ENCODE measurements around the gene TTC12. TPM values are rescaled to one million over a fixed set of nuclear protein-coding genes. Genes with fewer than 3 reads are reported as not detected.

TTC12 gene
- total and polyA plus RNA-seq, 2 donors (not counting 1 experiment from before 2014, with no cell fraction given): 9.0 to 47.3 TPM

GRCh38 chr11:113400631-113401230 lies 86.3 kb downstream of the TTC12 start:
- peaks cover 7% of the 10 kb centered on the region for H3K27me3 Mint-ChIP-seq
- Histone ChIP-seq H3K4me3 (ENCODE audit: control extremely low read depth in 1 of 5, extremely low read depth in 1 of 5, insufficient read depth in 1 of 5, low read depth in 2 of 5, low read length in 4 of 5) (no peak overlapping the region), H3K79me2 (ENCODE audit: control insufficient read depth, insufficient read depth, low read length) (no peaks in the 10 kb centered on the region), H3K9ac (ENCODE audit: low read length) (no peak overlapping the region), H3K36me3 (replicated peaks in 1 of 2; ENCODE audit: control extremely low read depth in 1 of 2, control insufficient read depth in 1 of 2, extremely low read depth in 1 of 2, insufficient read depth in 2 of 2, low read length in 1 of 2) (no peaks in the 10 kb centered on the region), H3K4me2 (replicated peaks; ENCODE audit: low read depth, low read length, poor library complexity, severe bottlenecking) (no peak overlapping the region), H2AFZ (ENCODE audit: insufficient read depth, low read depth, low read length, poor library complexity, severe bottlenecking) (no peak overlapping the region), H3K27ac (ENCODE audit: low read length in 2 of 2) (no peak overlapping the region), H3K9me3 (ENCODE audit: control extremely low read depth in 1 of 3, control insufficient read depth in 2 of 3, insufficient read depth in 1 of 3, low read length in 2 of 3) (no peaks in the 10 kb centered on the region), H3K27me3 (replicated peaks in 1 of 4; ENCODE audit: control extremely low read depth in 1 of 4, control insufficient read depth in 3 of 4, insufficient read depth in 4 of 4, low read length in 3 of 4) (no peaks in the 10 kb centered on the region), H4K20me1 (ENCODE audit: control insufficient read depth, insufficient read depth, low read length, poor library complexity, severe bottlenecking) (no peaks in the 10 kb centered on the region), H3K4me1 (ENCODE audit: control insufficient read depth in 2 of 2, insufficient read depth in 2 of 2, low read length in 2 of 2) (no peaks in the 10 kb centered on the region)
- H3K27ac Mint-ChIP-seq: no peak overlapping the region
- DNase-seq (no peak), ATAC-seq (ENCODE audit: low read depth) (no peak)
- POLR2A ChIA-PET: no interaction called here
- intact Hi-C loops (cut with micrococcal nuclease): no loop called here
- WGBS (ENCODE audit: insufficient coverage): 94% methylated on average over 3 of the region's 5 CpGs
- no peak for TF ChIP-seq EZH2 (IDR thresholded peaks at IDR 0.05; ENCODE audit: borderline replicate concordance, insufficient read depth, low read depth, low read length, poor library complexity, severe bottlenecking)
- TF ChIP-seq CTCF (IDR thresholded peaks at IDR 0.05): no peak
- CTCF ChIA-PET: no interaction called here
- no peaks in the 10 kb centered on the region for H3K4me1 Mint-ChIP-seq
- H3K4me3 Mint-ChIP-seq: no peak overlapping the region
- no peaks in the 10 kb centered on the region for H3K9me3 Mint-ChIP-seq (ENCODE audit: insufficient read depth)

- POLR2A ChIA-PET: no interaction called here
- Histone ChIP-seq H4K20me1 (ENCODE audit: control insufficient read depth, insufficient read depth, low read length, poor library complexity, severe bottlenecking) (no peaks in the 10 kb centered on the region), H3K4me1 (ENCODE audit: control insufficient read depth in 2 of 2, insufficient read depth in 2 of 2, low read length in 2 of 2) (no peaks in the 10 kb centered on the region), H3K9ac (ENCODE audit: low read length) (no peak overlapping the region), H2AFZ (ENCODE audit: insufficient read depth, low read depth, low read length, poor library complexity, severe bottlenecking) (no peak overlapping the region), H3K4me2 (replicated peaks; ENCODE audit: low read depth, low read length, poor library complexity, severe bottlenecking) (no peak overlapping the region), H3K27ac (ENCODE audit: low read length in 2 of 2) (no peak overlapping the region), H3K9me3 (ENCODE audit: control extremely low read depth in 1 of 3, control insufficient read depth in 2 of 3, insufficient read depth in 1 of 3, low read length in 2 of 3) (no peaks in the 10 kb centered on the region), H3K27me3 (replicated peaks in 1 of 4; ENCODE audit: control extremely low read depth in 1 of 4, control insufficient read depth in 3 of 4, insufficient read depth in 4 of 4, low read length in 3 of 4) (no peaks in the 10 kb centered on the region), H3K36me3 (replicated peaks in 1 of 2; ENCODE audit: control extremely low read depth in 1 of 2, control insufficient read depth in 1 of 2, extremely low read depth in 1 of 2, insufficient read depth in 2 of 2, low read length in 1 of 2) (no peaks in the 10 kb centered on the region), H3K79me2 (ENCODE audit: control insufficient read depth, insufficient read depth, low read length) (no peaks in the 10 kb centered on the region), H3K4me3 (ENCODE audit: control extremely low read depth in 1 of 5, extremely low read depth in 1 of 5, insufficient read depth in 1 of 5, low read depth in 2 of 5, low read length in 4 of 5) (no peak overlapping the region)
- Mint-ChIP-seq H3K27me3 (peaks cover 7% of the 10 kb centered on the region), H3K9me3 (ENCODE audit: insufficient read depth) (no peaks in the 10 kb centered on the region), H3K27ac (no peak overlapping the region), H3K4me3 (no peak overlapping the region), H3K4me1 (no peaks in the 10 kb centered on the region)
- TF ChIP-seq EZH2 (IDR thresholded peaks at IDR 0.05; ENCODE audit: borderline replicate concordance, insufficient read depth, low read depth, low read length, poor library complexity, severe bottlenecking) (no peak), CTCF (IDR thresholded peaks at IDR 0.05) (no peak)
- ATAC-seq (ENCODE audit: low read depth): no peak
- DNase-seq: no peak
- CTCF ChIA-PET: no interaction called here
- 0% methylated on average over 2 of the region's 2 CpGs for WGBS (ENCODE audit: insufficient coverage)
- intact Hi-C loops (cut with micrococcal nuclease): no loop called here
These were observed 87.3 kb downstream of the TTC12 start for GRCh38 chr11:113401718-113402117.

Measured in B cell (primary cell).